KOPT-K1 (cell line): ENCODE data around the gene LRRC30.

Experiments
- H3K27ac ChIP-seq: fragments of 200-600 bp; sonication (generic); 2 replicates; pipeline ENCODE4 v1.5.1; 2016; ENCODE audit warnings: antibody characterized with exemption, mild to moderate bottlenecking, low read depth, low read length; ENCODE audit not compliant: poor library complexity, severe bottlenecking
- H3K36me3 ChIP-seq: fragments of 200-600 bp; sonication (generic); 2 replicates; pipeline ENCODE4 v1.5.1; 2017; ENCODE audit warnings: antibody characterized with exemption, mild to moderate bottlenecking, low read length, moderate library complexity; ENCODE audit not compliant: insufficient read depth
- H3K9me3 ChIP-seq: fragments of 200-600 bp; sonication (generic); 2 replicates; pipeline ENCODE4 v1.5.1; 2017; ENCODE audit warnings: antibody characterized with exemption, low read length, mild to moderate bottlenecking; ENCODE audit not compliant: insufficient read depth, poor library complexity, severe bottlenecking

LRRC30 gene

GRCh38 chr18:7224198-7224597 is 6.7 kb upstream of the LRRC30 start:
- Histone ChIP-seq H3K9me3 (no peaks in the 10 kb centered on the region), H3K36me3 (no peaks in the 10 kb centered on the region), H3K27ac (no peak overlapping the region)

GRCh38 chr18:7232218-7232617 is 1.3 kb downstream of the LRRC30 start:
- Histone ChIP-seq H3K9me3 (no peaks in the 10 kb centered on the region), H3K36me3 (no peaks in the 10 kb centered on the region), H3K27ac (no peak overlapping the region)

DNA sequence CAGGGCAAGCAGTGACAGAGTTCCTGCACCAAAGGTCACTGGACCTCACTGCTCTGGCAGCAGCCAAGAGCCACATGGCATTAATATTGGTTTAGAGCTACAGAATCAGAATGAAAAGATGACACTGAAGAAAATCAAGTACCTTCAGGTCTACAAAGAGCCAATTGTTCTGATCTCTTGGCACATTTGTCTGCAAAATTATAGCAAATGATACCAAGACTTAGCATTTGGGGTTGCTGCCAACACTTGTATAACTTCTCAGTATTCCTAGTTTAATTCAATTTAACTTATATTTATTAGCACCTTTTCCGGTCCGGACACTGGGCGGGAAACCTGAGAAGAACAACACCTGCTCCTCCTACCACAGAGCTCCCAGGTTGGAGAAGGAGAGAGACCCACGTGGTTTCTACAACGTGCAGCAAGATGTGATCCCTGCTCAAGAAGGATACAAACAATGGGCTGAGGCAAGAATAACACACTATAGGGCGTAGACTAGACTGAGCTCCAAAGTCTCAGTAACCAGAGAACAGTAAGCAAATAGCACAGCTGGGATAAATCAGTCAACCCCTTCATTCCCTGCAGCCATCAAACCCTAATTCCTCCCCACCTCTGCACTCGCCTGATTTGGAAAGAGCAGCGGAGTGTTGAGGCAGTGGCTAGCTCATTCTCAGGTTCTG is 2.4 kb downstream of the LRRC30 start:
- no peak overlapping the region for H3K27ac ChIP-seq
- H3K36me3 ChIP-seq: no peaks in the 10 kb centered on the region
- no peaks in the 10 kb centered on the region for H3K9me3 ChIP-seq

GRCh38 chr18:7234091-7234490 is 3.2 kb downstream of the LRRC30 start:
- Histone ChIP-seq H3K9me3 (no peaks in the 10 kb centered on the region), H3K27ac (no peak overlapping the region), H3K36me3 (no peaks in the 10 kb centered on the region)

DNA sequence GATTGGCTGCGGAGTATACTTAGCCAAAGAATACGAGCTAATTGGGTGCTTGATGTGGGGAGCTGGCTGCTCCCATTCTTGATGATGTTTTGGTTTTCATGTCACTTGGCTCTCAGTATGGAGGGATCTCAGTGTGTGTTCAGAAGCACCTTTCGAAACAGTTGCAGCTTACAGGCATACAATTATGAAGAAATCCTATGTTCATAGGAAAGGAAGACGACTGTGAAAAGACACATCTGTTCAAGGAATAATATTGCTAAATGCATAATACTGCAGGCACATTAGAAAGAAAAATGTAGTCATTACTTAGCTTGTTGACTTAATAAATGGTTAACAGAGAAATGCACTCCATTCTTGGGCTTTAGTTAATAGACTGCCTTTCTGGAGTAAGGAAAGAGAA is 4.1 kb downstream of the LRRC30 start:
- Histone ChIP-seq H3K27ac (no peak overlapping the region), H3K36me3 (no peaks in the 10 kb centered on the region), H3K9me3 (no peaks in the 10 kb centered on the region)

GRCh38 chr18:7236072-7236471 is 5.2 kb downstream of the LRRC30 start:
- Histone ChIP-seq H3K27ac (no peak overlapping the region), H3K9me3 (no peaks in the 10 kb centered on the region), H3K36me3 (no peaks in the 10 kb centered on the region)

GRCh38 chr18:7236933-7237332 is 6.0 kb downstream of the LRRC30 start:
- Histone ChIP-seq H3K27ac (no peak overlapping the region), H3K9me3 (no peaks in the 10 kb centered on the region), H3K36me3 (no peaks in the 10 kb centered on the region)

- Histone ChIP-seq H3K9me3 (no peaks in the 10 kb centered on the region), H3K27ac (no peak overlapping the region), H3K36me3 (no peaks in the 10 kb centered on the region)
Observed at GRCh38 chr18:7237673-7238272, 6.9 kb downstream of the LRRC30 start.

- Histone ChIP-seq H3K36me3 (no peaks in the 10 kb centered on the region), H3K27ac (no peak overlapping the region), H3K9me3 (no peaks in the 10 kb centered on the region)
Observed at GRCh38 chr18:7242926-7243325, 12.0 kb downstream of the LRRC30 start.

GRCh38 chr18:7248877-7249276 is 18.0 kb downstream of the LRRC30 start:
- no peak overlapping the region for H3K27ac ChIP-seq
- H3K9me3 ChIP-seq: no peaks in the 10 kb centered on the region
- H3K36me3 ChIP-seq: no peaks in the 10 kb centered on the region

DNA sequence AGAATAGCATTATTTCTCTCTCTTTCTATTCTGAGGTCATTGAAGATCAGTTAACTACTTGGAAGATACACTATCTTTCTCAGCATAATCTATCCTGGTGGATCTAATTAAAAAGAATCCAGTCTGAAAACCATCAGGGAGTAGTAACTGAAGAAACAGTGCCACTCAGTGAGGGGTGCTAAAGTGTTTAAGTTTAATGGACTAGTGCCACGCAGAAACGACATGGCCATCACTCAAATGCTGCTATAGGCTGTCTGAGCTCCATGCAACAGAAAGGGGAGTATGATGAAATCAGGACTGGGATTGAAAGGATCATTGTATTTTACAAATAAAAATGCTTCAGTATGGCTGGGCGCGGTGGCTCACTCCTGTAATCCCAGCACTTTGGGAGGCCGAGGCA is 23.3 kb downstream of the LRRC30 start:
- H3K36me3 ChIP-seq: no peaks in the 10 kb centered on the region
- H3K27ac ChIP-seq: no peak overlapping the region

DNA sequence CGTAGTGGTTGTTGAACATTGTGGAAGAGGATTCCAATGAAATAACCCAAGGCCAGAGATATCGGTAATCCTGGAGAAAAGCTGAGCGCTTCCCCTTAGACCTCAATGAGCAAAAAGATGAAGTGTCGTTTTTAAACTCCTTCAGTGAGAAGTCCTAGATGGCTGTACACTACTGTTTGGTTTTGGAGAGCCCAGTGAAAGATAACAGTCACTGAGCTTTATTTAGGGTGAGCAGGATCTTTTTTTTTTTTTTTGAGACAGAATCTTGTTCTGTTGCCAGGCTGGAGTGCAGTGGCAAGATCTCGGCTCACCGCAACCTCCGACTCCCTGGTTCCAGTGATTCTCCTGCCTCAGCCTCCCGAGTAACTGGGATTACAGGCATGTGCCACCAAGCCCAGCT is 24.2 kb downstream of the LRRC30 start:
- no peak overlapping the region for H3K27ac ChIP-seq
- no peaks in the 10 kb centered on the region for H3K36me3 ChIP-seq
- H3K9me3 ChIP-seq: no peaks in the 10 kb centered on the region

More for the DNA sequence above, 23.3 kb downstream of the LRRC30 start:
- no peaks in the 10 kb centered on the region for H3K9me3 ChIP-seq

- Histone ChIP-seq H3K9me3 (no peaks in the 10 kb centered on the region), H3K36me3 (no peaks in the 10 kb centered on the region), H3K27ac (no peak overlapping the region)
Observed at GRCh38 chr18:7255643-7256042, 24.8 kb downstream of the LRRC30 start.

- H3K9me3 ChIP-seq: no peaks in the 10 kb centered on the region
- H3K36me3 ChIP-seq: no peaks in the 10 kb centered on the region
- no peak overlapping the region for H3K27ac ChIP-seq
Observed at GRCh38 chr18:7256618-7257425, 25.9 kb downstream of the LRRC30 start.

GRCh38 chr18:7257426-7257740 is 26.5 kb downstream of the LRRC30 start:
- H3K36me3 ChIP-seq: no peaks in the 10 kb centered on the region
- H3K27ac ChIP-seq: no peak overlapping the region
- H3K9me3 ChIP-seq: no peaks in the 10 kb centered on the region

DNA sequence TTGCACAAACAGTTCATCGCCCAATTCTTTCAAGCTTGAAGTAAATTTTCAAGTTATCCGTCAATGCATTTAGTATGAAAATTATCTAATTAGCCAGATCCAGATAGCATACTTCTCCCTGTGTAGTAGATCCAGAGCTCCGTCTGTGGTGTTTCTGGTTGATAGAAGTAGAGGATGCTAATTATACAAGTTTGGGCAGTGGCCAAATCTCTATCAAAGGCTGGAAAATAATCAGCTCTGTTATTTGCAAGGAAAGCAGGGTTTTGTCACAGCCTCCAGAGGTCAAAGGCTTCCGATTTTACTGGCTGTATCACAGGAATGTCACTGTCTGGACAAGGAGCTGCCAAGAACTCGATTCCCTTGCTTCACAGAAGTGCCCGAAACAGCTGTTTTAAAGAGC is 28.6 kb downstream of the LRRC30 start:
- no peaks in the 10 kb centered on the region for H3K9me3 ChIP-seq
- no peak overlapping the region for H3K27ac ChIP-seq
- H3K36me3 ChIP-seq: no peaks in the 10 kb centered on the region
